GM21619 (cell line): ENCODE data around the gene FAM221B.

Experiments
- ATAC-seq: cut with Tn5 transposase; IDR thresholded peaks from one replicate; pipeline ENCODE4 v1.9.1; 2021; ENCODE audit not compliant: unreplicated experiment

FAM221B gene

GRCh38 chr9:35792024-35792813 is 36.3 kb downstream of the FAM221B start:
- no peak for ATAC-seq

DNA sequence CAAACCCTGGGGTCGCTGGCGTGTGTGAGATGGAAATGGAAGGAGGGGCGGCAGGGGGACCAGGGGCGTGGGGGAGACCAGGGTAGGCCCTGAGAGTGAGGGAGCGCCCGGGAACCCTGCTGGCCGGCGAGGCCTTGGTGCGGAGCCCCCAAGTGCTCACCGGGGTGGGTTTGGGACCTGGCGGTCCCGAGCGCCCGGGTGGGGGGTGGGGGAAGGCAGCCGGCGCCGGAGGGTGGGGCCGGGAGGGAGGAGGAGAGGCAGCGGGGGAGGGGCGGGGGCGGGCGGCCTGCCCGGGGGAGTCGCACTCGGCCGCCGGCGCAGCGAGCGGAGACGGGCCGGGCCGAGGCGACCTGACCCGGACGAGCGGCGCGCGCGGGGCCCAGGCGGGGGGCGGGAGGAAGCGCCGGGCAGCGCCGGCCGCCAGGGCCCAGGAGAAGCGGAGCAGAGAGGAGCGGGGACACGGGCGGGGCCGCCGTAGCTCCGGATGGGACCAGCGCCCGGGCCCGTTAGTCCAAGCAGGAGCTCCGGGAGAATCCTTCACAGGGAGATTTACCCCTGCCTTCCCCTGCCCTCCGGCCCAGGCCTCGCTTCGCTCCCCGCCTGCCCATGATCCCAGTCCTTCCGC is 37.1 kb downstream of the FAM221B start, which contains the start of gene NPR2:
Gene NPR2, plus strand, starts transcription at position 295 of the 625 bp plus-strand sequence. CDS start 818 bp downstream, outside the sequence.
- ATAC-seq = no peak

- no peak for ATAC-seq
These were observed 37.9 kb downstream of the FAM221B start for GRCh38 chr9:35790385-35791296.

GRCh38 chr9:35790025-35790384 is 38.5 kb downstream of the FAM221B start:
- ATAC-seq = no peak

- no peak for ATAC-seq
These were observed 39.0 kb downstream of the FAM221B start for GRCh38 chr9:35789541-35789940.

DNA sequence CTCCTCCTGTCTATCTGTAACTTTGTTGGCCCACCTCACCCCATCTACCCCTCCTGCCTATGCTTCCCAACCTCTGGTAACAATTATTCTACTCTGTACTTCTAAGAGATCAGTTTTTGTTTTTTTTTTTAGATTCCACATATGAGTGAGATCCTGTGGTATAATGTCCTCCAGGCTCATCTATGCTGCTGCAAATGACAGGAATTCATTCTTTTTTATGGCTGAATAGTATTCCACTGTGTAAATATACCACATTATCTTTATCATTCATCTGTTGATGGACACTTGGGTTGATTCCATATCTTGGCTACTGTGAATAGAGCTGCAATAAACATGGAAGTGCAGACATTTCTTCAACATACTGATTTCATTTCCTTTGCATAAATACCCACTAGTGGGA is 45.1 kb downstream of the FAM221B start:
- ATAC-seq = no peak

- ATAC-seq = no peak
These were observed 47.5 kb downstream of the FAM221B start for GRCh38 chr9:35781066-35781465.

DNA sequence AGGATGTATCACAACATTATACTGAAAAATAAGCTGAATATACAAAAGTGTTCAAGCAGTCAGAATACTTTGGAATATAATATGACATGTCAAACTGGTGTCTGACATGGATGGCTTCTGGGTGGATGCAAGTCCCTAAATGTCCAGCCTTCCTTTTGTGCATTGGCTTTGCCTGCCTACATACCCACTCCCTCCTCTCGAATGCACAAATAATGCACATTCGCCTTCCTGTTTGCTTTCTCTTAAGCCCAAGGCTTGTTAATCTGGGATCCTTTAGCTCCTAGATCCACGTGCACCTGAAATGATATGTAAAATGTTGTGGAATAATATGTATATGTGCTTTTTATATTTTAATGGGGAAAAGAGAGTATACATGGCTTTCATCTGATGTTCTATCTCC is 50.0 kb downstream of the FAM221B start:
- no peak for ATAC-seq

DNA sequence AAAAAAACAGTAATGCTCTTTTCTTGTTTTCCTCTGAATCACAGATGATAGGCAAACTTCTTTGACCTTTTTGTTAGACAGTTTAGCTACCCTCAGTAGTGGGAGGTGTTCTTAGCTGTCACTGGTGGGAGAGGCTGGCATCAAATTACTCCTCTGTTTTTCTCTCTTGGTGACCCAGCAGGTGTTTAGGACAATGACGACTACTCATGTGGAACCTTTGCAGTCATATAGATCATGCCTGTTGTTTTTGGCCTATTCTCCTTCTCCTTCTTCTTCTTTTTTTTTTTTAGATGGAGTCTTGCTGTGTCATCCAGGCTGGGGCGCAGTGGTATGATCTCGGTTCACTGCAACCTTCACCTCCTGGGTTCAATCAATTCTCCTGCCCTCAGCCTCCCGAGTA is 52.5 kb downstream of the FAM221B start:
- no peak for ATAC-seq

GRCh38 chr9:35774907-35775635 is 53.5 kb downstream of the FAM221B start:
- ATAC-seq = no peak

- ATAC-seq = no peak
These were observed 56.6 kb downstream of the FAM221B start for GRCh38 chr9:35771943-35772342.

DNA sequence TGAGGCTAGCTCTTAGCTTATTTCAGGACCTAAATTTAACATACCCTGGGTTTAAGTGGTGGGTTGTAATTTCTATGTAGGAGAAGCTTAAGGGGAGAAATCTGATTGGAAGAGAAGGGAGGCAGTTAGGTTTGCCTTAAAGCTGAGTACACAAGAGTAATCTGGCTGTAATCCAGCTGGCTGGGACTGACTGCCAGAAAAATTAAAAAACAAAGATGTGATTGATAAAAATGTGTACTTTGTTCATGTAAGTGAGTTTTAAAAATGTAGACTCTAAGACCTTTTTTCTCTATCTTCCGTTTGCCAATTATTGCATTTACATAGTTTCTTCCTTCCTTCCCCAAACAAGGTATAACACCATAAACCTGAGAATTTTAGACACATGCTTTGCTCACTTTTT is 57.0 kb downstream of the FAM221B start:
- ATAC-seq = no peak

DNA sequence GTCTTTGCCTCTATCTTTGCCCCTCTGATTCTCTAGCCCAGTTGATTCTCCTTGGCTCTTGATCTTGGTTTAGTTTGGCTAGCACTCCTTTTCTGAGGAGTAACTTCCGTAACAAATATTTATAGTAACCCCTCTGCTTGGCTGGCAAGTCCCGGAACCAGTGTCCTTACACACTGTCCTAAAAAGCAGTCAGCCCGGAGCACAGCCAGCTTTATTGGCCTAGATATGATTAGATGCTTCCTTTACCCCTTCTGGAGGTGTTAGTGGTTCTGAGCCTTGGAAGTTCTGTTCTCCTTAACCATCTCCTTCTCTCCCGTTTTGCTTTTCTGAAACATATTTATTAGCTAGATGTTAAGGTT is 57.5 kb downstream of the FAM221B start:
- ATAC-seq = no peak

DNA sequence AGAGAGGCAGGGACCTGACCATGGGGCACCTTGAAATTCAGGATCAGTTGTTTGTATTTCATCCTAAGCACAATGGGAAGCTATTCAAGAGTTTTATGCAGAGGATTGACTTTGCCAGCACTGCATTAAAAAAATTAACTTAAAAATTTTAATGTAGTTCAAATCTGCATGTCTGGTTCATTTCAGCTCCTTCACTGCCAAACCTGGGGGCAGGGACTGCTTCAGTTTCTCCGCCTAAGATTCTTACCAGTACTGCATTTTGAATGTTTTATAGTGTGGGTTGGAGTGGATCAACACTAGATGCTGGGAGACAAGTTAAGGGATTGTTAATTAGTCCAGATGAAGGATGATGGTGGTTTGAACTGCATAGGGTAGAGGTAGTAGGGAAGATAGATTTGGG is 58.8 kb downstream of the FAM221B start:
- ATAC-seq = no peak

DNA sequence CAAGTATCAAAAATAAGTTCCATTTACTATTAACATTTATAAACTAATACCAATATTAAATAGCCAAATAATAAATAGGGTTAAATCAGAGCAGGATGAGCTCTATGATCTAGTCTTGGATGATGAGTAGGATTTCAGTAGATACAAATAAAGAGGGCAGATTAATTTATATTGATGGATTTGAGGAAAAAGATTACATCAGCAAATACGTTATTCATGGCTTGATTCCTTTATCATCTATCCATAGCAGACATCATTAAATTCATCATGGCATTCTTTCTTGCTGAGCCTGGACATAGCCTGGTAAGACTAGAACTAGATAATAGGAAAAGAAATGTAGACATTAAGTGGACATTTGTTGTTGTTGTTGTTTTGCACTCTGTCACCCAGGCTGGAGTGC is 61.1 kb downstream of the FAM221B start:
- ATAC-seq = no peak

GRCh38 chr9:35766997-35767396 is 61.5 kb downstream of the FAM221B start:
- ATAC-seq = no peak
